OCI-LY3 (cell line): ENCODE data around the gene BMP10.

Experiments used
- CTCF ChIP-seq: fragments of 200-600, 300-600 bp; sonication (generic); IDR thresholded peaks from 2 replicates; pipeline ENCODE4 v1.5.1; 2014; ENCODE audit warnings: antibody characterized with exemption, low read length, low read depth
- EZH2phosphoT487 ChIP-seq: fragments of 200-600 bp; shearing (Covaris generic); IDR thresholded peaks from 2 replicates; pipeline ENCODE4 v1.6.1; 2018; ENCODE audit warnings: antibody characterized with exemption, mixed run types, low read depth

- TF ChIP-seq CTCF, result no peak
- no peak for TF ChIP-seq EZH2phosphoT487
Measured at GRCh38 chr2:68863996-68864395, 7.2 kb downstream of the BMP10 start.
